SK-N-SH (cell line): Measurements from ENCODE around the gene OR4B1.

Experiments
- EZH2phosphoT487 ChIP-seq: fragments of 200-600 bp; sonication (generic); IDR thresholded peaks from 2 replicates; pipeline ENCODE4 v1.6.1; 2017; ENCODE audit warnings: low read depth, mixed run types, mild to moderate bottlenecking, antibody characterized with exemption, moderate library complexity, borderline replicate concordance
- GABPA ChIP-seq: IDR thresholded peaks from 2 replicates; pipeline ENCODE4 v1.4.0; 2012; ENCODE audit warnings: low read depth, mild to moderate bottlenecking
- POLR2AphosphoS5 ChIP-seq: IDR thresholded peaks from 2 replicates; pipeline ENCODE4 v1.6.1; 2012; ENCODE audit warnings: low read depth, low read length
- SIN3A ChIP-seq: IDR thresholded peaks from 2 replicates; pipeline ENCODE4 v1.6.1; 2012; ENCODE audit warnings: low read depth, mild to moderate bottlenecking, low read length, moderate library complexity, borderline replicate concordance
- SMC3 ChIP-seq: IDR thresholded peaks from 2 replicates; pipeline ENCODE4 v1.6.1; 2012; ENCODE audit warnings: low read depth, low read length, improper control_type of control experiment
- TAF1 ChIP-seq: IDR thresholded peaks from 2 replicates; pipeline ENCODE4 v1.6.1; 2012; ENCODE audit warnings: low read depth, mild to moderate bottlenecking, low read length, moderate library complexity, borderline replicate concordance
- TF ChIP-seq, protein P1 (sequence below): fragments of 200-600 bp; sonication (generic); IDR thresholded peaks from 2 replicates; pipeline ENCODE4 v1.6.1; 2017; ENCODE audit warnings: antibody characterized with exemption, mild to moderate bottlenecking, moderate library complexity
- TF ChIP-seq, protein P2 (sequence below): IDR thresholded peaks from 2 replicates; pipeline ENCODE4 v1.6.1; 2012; ENCODE audit warnings: mild to moderate bottlenecking, low read depth, low read length, moderate library complexity
- TF ChIP-seq, protein P3 (sequence below): IDR thresholded peaks from 2 replicates; pipeline ENCODE4 v1.4.0; 2012; ENCODE audit warnings: low read depth, borderline replicate concordance

DNA sequence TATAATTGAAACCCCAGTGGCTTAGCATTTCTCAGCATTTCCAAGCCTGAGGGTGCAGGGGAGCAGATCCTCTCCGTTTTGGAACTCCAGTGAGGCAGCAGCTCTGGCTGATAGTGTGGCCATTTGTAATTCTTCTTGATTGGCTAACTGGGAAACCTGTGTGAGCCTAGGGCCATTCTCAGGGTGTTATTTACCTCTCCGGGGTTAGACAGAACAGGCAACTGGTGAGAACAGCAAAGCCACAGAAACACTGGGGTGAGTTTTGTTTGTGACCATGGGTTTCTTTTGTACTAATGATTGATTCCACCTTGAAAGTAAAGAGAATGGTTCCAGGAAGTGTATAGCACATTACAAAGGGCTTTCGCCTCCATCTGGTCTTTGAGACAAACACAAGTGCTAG lies 25.9 kb downstream of the OR4B1 start:
- TF ChIP-seq, protein P1, sequence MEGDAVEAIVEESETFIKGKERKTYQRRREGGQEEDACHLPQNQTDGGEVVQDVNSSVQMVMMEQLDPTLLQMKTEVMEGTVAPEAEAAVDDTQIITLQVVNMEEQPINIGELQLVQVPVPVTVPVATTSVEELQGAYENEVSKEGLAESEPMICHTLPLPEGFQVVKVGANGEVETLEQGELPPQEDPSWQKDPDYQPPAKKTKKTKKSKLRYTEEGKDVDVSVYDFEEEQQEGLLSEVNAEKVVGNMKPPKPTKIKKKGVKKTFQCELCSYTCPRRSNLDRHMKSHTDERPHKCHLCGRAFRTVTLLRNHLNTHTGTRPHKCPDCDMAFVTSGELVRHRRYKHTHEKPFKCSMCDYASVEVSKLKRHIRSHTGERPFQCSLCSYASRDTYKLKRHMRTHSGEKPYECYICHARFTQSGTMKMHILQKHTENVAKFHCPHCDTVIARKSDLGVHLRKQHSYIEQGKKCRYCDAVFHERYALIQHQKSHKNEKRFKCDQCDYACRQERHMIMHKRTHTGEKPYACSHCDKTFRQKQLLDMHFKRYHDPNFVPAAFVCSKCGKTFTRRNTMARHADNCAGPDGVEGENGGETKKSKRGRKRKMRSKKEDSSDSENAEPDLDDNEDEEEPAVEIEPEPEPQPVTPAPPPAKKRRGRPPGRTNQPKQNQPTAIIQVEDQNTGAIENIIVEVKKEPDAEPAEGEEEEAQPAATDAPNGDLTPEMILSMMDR, result no peak
- TF ChIP-seq SIN3A (no peak), EZH2phosphoT487 (no peak), SMC3 (no peak), POLR2AphosphoS5 (no peak), GABPA (no peak), TAF1 (no peak)
- TF ChIP-seq, protein P2, sequence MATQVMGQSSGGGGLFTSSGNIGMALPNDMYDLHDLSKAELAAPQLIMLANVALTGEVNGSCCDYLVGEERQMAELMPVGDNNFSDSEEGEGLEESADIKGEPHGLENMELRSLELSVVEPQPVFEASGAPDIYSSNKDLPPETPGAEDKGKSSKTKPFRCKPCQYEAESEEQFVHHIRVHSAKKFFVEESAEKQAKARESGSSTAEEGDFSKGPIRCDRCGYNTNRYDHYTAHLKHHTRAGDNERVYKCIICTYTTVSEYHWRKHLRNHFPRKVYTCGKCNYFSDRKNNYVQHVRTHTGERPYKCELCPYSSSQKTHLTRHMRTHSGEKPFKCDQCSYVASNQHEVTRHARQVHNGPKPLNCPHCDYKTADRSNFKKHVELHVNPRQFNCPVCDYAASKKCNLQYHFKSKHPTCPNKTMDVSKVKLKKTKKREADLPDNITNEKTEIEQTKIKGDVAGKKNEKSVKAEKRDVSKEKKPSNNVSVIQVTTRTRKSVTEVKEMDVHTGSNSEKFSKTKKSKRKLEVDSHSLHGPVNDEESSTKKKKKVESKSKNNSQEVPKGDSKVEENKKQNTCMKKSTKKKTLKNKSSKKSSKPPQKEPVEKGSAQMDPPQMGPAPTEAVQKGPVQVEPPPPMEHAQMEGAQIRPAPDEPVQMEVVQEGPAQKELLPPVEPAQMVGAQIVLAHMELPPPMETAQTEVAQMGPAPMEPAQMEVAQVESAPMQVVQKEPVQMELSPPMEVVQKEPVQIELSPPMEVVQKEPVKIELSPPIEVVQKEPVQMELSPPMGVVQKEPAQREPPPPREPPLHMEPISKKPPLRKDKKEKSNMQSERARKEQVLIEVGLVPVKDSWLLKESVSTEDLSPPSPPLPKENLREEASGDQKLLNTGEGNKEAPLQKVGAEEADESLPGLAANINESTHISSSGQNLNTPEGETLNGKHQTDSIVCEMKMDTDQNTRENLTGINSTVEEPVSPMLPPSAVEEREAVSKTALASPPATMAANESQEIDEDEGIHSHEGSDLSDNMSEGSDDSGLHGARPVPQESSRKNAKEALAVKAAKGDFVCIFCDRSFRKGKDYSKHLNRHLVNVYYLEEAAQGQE, result no peak
- TF ChIP-seq, protein P3, sequence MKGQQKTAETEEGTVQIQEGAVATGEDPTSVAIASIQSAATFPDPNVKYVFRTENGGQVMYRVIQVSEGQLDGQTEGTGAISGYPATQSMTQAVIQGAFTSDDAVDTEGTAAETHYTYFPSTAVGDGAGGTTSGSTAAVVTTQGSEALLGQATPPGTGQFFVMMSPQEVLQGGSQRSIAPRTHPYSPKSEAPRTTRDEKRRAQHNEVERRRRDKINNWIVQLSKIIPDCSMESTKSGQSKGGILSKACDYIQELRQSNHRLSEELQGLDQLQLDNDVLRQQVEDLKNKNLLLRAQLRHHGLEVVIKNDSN, result no peak
